Ishikawa (cell line): Measurements from ENCODE around the gene STUM.

ENCODE experiments used
- CEBPB ChIP-seq: IDR thresholded peaks from 2 replicates; pipeline ENCODE4 v1.6.1; 2012
- CREB1 ChIP-seq: IDR thresholded peaks from 2 replicates; pipeline ENCODE4 v1.6.1; 2012; ENCODE audit warnings: low read depth
- EGR1 ChIP-seq: IDR thresholded peaks from 2 replicates; pipeline ENCODE4 v1.6.1; 2012
- EP300 ChIP-seq: IDR thresholded peaks from 2 replicates; pipeline ENCODE4 v1.6.1; 2012; ENCODE audit warnings: borderline replicate concordance
- FOXM1 ChIP-seq: IDR thresholded peaks from 2 replicates; pipeline ENCODE4 v1.6.1; 2012; ENCODE audit warnings: low read depth, borderline replicate concordance
- MAX ChIP-seq: IDR thresholded peaks from 2 replicates; pipeline ENCODE4 v1.6.1; 2012
- NFIC ChIP-seq: IDR thresholded peaks from 2 replicates; pipeline ENCODE4 v1.6.1; 2012
- RAD21 ChIP-seq: IDR thresholded peaks from 2 replicates; pipeline ENCODE4 v1.6.1; 2012; ENCODE audit warnings: low read depth
- REST ChIP-seq: IDR thresholded peaks from 2 replicates; pipeline ENCODE4 v1.6.1; 2012; ENCODE audit warnings: low read depth, mild to moderate bottlenecking
- TAF1 ChIP-seq: IDR thresholded peaks from 2 replicates; pipeline ENCODE4 v1.6.1; 2012; ENCODE audit warnings: low read depth, mild to moderate bottlenecking
- TCF12 ChIP-seq: IDR thresholded peaks from 2 replicates; pipeline ENCODE4 v1.6.1; 2012; ENCODE audit warnings: low read depth
- TEAD4 ChIP-seq: IDR thresholded peaks from 2 replicates; pipeline ENCODE4 v1.6.1; 2012
- USF1 ChIP-seq: IDR thresholded peaks from 2 replicates; pipeline ENCODE4 v1.6.1; 2012
- YY1 ChIP-seq: IDR thresholded peaks from 2 replicates; pipeline ENCODE4 v1.6.1; 2012; ENCODE audit warnings: low read depth
- ZBTB7A ChIP-seq: IDR thresholded peaks from 2 replicates; pipeline ENCODE4 v1.6.1; 2012; ENCODE audit warnings: low read depth

STUM gene

GRCh38 chr1:226641671-226642231, 93.2 kb downstream of the STUM start:
- TF ChIP-seq EGR1 (no peak), RAD21 (no peak), USF1 (no peak), ZBTB7A (no peak), TEAD4 (no peak), FOXM1 (no peak), TCF12 (no peak), EP300 (no peak), REST (no peak), CREB1 (no peak), TAF1 (no peak), CEBPB (no peak), MAX (no peak), YY1 (no peak), NFIC (no peak)

- TF ChIP-seq REST (no peak), TCF12 (no peak), EP300 (no peak), YY1 (no peak)
These were observed 93.9 kb downstream of the STUM start for GRCh38 chr1:226642421-226642820.

GRCh38 chr1:226643177-226643576, 94.6 kb downstream of the STUM start:
- TF ChIP-seq REST (no peak), RAD21 (no peak), EGR1 (peak; percentile 56; the same call in 1 of the 2 replicates), EP300 (no peak), CREB1 (no peak), TAF1 (no peak)

GRCh38 chr1:226643611-226644540, 95.3 kb downstream of the STUM start:
- TF ChIP-seq CEBPB (no peak), NFIC (no peak), EGR1 (no peak), USF1 (no peak), RAD21 (no peak), TCF12 (no peak), CREB1 (no peak), ZBTB7A (no peak), MAX (no peak), YY1 (no peak), REST (no peak), FOXM1 (no peak), TEAD4 (no peak), TAF1 (no peak), EP300 (no peak)
